GM03348 (cell line): ENCODE measurements around the gene SCUBE1.
A peak's percentile ranks its signal among the peaks of the same experiment; 100 is the strongest.

Experiments
- DNase-seq: peaks from one replicate; pipeline ENCODE4 v3.0.0; 2012; ENCODE audit warnings: low spot score

The SCUBE1 gene

DNA sequence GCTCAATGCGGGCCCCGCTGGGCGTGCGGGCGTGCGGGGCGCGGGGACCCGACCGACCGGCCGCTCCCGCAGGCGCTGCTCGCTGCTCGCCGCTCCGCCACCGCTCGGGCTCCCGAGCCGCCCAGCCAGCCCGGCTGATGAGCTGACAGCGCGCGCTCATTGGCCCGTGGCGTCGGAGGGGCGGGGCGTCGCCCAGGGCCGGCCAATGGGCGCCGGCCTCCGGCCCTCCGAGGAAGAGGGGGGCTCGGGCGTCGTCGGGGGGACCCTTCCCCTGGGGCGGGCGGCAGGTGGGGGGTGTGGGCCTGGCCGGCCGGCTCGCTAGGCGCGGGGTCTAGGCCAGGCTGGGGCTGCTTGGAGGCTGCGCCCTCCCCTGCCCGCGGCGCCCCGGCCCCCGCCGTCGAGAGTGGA lies at the start of gene SCUBE1:
SCUBE1 (minus strand) TSS at position 111 of the 408 bp plus-strand sequence. CDS start 111 bp downstream, outside the sequence.
- DNase-seq: peak; percentile 87

GRCh38 chr22:43392385-43392989 lies 49.3 kb upstream of the SCUBE1 start:
- DNase-seq: no peak

DNA sequence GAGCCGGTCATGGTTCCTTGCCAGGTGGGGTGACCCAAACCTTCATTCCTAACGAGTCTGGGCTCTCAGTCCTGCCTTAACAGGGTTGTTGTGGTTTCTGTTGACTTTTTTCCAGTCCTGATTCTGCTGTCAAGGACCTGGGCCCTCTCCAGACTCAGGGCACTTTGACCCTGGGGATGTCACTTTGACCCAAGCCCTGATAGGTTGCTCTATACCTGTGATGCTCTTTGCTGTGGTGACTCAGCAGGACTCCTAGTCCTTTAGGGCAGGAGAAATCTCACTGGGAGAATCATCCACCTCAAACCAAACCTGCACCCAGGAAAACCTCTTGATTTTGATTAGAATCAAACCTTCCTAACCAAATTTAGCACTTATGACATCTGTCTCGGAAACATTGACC lies 48.1 kb upstream of the SCUBE1 start:
- DNase-seq: no peak

GRCh38 chr22:43390872-43391271 lies 47.7 kb upstream of the SCUBE1 start:
- no peak for DNase-seq

DNA sequence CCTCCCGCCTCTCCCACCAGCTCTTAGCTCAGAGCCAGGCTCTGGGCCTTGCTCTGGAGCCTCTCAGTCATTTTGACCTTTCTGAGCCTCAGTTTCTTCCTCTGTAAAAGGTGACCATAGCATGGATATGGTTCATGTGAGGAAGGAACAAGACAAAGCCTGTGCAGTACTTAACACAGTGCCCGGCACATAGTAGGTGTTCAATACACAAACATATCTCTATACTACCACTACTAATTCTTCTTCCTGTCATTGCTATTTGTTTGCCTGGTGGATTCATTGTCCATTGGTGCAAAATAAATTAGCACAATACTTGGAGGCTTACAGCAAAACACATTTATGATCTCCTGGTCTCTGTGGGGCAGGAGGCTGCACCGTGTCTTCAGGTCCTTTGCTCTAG lies 47.0 kb upstream of the SCUBE1 start:
- DNase-seq: no peak

- DNase-seq: no peak
Measured at GRCh38 chr22:43389227-43389836, 46.2 kb upstream of the SCUBE1 start.

DNA sequence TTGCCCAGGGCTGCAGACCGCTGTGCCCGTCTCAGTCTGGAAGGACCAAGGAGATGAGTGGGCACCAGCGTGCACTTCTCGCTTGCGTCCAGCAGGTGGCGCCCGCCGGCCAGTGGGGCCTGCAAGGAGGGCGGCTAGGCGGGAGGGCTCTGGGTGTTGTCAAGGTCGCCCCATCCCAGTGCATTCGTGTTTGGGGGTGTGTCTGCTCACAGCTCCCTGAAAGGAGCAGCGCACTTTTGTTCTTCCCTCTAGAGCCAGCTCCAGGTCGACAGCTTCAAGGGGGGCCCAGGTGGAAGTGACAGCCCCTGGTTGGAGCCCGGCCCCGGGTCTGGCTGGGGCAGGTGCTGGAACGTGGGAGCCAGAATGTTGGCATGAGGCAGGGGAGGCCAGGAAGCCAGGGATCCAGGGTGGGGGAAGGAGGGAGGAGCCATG lies 45.3 kb upstream of the SCUBE1 start:
- peak; percentile 93 for DNase-seq

GRCh38 chr22:43387815-43388214 lies 44.6 kb upstream of the SCUBE1 start:
- no peak for DNase-seq

DNA sequence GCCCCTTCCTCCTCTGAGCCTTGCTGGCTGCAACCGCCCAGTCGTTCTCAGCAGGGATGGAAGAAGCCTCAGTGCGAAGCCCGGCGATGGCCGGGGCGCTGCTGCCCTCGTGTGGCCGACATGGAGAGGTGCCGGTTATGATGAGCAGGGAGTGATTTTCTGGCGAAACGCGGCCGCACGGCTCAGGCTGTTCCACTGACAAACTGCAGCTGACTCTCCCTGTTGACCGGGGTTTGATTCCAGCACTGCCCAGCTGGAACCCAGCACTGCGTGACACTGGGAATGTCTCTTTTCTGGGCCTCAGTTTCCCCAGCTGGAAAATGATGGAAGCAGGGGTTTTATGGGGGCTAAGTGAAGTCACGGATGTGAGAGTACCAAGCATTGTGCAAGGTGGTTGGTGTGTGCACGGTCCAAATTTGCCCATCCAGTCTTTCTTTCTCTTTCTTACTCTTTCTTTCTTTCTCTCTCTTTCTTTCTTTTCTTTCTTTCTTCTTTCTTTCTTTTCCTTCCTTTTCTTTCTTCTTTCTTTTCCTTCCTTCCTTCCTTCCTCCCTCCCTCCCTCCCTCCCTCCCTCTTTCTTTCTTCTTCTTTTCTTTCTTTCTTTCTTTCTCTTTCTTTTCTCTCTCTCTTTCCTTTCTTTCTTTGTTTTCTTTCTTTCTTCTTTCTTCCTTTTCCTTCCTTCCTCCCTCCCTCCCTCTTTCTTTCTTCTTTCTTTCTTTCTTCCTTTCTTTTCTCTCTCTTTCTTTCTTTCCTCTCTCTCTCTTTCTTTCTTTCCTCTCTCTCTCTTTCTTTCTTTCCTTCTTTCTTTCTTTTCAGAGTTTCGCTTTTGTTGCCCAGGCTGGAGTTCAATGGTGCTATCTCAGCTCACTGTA lies 42.8 kb upstream of the SCUBE1 start:
- peak; percentile 95 for DNase-seq

DNA sequence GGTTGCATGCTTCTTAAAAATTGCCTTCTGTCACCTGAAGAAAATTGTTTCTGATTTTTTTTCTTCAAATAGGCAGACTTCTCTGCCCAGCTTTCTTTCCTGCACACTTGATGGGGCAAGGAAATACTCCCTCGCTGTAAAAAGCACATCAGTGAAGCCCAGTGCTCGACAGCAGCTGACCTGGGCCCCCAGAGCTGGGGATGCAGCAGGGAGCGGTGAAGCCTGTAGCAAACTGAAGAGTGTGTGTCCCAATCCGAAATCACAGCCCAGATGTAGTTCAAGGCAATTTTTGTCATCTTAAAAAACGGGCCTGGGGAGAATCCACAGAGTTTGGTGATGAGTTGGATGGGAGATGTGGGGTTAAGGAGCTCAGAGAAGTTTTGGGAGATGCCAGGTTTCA lies 41.7 kb upstream of the SCUBE1 start:
- no peak for DNase-seq

DNA sequence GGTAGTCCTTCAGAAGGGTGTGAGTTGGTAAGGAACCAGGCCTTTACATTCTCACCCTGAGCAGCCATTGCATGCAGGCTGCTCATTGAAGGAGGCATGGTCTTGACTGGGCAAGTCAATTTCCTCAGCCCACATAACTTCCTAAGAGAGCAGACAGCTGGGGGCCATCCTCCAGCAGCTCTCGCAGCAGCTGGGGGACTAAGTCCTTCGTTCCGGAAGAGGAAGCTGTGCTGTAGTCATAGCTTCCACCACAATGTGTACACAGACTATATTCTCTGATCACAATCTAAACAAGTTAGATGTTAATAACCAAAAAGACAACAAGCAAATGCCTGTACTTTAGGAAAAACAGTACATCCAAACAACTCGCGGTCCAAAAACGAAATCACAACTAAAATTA lies 38.5 kb upstream of the SCUBE1 start:
- DNase-seq: no peak

DNA sequence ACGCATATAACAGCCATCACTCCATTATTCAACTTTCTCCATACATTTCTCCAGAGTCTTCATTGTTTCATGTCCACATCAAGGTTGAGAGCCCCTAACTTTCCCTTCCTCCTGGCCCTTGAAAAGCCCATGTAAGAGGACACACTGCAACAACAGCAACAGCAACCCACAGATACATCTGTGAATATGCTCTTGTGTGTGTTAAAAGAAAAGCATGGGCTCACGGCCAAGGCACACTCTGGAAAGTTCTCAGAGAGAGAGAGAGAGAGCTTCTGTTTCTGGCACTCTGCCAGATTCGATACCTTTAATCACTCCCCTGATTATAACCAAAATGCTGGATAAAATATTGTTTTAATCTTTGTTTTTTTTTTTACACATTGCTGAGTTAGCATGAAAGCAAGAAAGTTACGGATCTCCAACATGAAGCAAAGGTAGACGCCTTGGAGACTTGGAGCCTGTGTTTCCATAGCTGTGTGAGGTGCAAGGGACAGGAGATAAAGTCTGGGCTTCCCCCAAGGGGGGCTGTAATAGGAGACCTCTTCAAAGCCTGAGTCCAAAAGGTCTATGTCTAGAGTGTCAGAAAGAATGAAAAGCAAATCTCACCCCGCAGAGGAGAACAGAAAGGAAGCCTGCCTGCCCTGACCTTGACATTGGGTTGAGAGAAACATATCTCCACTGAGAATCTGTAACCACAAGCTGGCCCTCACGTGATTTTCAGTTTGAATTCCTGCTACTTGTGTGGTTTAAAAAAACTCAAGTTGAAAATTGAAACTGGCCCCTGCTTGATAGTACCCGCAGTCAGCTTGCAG lies 34.9 kb upstream of the SCUBE1 start:
- DNase-seq: no peak

DNA sequence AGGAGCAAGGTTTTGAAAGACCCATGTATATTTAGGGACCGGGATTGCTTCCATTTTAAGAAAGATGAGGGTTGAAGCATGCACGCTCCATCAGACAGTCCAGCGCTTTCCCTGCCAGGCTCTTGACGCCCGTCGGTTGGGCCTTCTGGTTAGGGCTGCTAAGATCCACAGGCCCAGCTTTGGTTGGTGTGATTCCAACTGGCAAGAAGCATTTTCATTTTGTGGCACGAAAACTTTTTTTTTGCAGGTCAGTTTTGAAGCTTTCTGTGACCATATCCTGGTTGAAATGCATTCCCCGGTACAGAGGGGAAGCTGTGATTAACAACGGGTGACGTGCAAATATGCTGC lies 34.4 kb upstream of the SCUBE1 start:
- DNase-seq: no peak

DNA sequence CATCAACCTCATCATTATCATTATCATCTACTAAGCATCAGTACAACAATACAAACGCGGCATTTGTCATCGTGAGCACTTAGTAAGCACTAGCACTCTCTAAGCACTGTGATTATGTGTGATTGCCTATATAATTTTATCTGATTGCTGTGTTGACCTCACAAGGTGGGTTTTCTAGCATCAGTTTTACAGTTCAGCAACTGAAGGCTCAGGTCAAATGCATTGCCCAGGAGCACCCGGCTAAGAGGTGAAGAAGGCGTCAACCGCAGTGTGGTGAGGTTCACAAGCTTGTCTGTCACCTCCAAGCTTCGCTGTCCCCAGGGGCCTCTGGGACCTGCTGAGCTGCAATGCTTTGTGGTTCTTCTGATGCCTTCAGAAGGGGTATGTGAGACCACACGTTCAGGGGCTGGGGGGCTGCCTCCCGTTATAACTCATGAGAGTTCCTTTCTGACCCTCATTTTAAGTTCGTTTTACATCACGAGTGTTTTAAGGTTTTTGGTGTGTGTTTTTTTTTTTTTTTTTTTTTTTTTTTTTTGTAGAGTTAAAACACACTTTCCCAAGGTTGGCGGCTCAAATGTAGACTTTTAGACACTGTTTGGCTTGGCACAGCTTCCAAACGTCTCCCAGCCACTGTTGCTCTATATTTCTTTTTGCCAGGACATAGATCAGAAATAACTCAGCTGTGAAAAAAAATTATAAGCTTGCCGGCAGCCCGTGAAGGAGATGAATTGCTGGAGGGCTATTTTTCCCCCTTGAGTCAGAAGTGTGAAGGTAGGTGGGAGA lies 33.8 kb upstream of the SCUBE1 start:
- no peak for DNase-seq

DNA sequence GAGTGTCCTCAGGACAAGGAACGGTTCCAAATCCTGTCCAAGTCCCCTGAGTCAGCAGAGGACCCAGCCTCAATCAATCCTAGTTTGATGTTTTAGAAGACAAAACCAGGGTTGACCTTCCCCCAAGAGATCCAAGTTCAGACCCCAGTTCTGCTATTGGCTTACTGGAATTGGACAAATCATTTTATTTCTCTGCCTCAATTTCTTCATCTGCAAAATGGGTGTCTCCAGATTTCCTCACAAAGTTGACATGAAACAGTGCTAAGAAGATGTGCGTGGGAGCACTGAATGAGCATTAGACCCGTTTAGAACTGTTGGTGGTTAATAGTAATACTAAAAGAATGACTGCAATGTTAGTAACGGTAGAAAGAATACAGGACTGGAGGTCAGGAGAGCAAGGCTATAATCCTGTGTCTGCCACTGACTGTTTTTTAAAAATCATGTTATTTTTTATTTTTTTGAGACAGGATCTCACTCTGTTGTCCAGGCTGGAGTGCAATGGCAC lies 32.8 kb upstream of the SCUBE1 start:
- DNase-seq: no peak

GRCh38 chr22:43370036-43370435 lies 26.9 kb upstream of the SCUBE1 start:
- no peak for DNase-seq

DNA sequence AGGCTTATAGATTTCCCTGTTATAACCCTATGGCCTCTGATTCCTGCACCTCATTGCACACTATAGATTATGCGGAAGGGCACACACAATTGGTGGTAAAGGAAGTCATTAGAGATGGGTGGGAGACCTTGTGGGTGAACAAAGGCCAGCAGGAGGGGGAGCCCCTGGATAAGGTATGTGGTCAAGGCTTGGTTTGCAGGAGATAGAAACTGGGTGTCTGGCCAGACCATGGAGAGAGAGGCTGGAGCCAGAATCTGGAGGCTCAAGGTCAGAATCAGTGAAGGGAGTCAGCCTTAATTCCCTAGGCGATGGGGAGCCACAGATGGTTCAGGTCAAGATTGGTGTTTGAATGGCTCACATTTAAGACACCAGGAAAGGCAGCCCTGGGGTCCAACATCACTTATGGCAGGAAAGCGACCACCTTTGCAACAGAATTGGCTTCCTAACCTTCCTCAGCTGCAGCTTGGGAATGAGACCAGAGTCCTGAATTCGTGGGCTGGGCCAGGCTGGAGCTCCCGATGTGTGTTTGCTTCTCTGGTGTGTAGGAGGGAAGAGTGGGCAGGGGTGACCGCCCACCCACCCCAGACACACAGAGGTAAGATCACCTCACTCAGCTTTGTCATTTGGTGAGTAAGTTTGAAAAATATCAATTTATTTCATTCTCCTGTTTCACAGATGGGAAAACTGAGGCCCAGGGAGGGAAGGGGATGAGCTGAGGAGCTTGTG lies 22.7 kb upstream of the SCUBE1 start:
- no peak for DNase-seq

- DNase-seq: no peak
Measured at GRCh38 chr22:43364169-43364435, 20.9 kb upstream of the SCUBE1 start.

DNA sequence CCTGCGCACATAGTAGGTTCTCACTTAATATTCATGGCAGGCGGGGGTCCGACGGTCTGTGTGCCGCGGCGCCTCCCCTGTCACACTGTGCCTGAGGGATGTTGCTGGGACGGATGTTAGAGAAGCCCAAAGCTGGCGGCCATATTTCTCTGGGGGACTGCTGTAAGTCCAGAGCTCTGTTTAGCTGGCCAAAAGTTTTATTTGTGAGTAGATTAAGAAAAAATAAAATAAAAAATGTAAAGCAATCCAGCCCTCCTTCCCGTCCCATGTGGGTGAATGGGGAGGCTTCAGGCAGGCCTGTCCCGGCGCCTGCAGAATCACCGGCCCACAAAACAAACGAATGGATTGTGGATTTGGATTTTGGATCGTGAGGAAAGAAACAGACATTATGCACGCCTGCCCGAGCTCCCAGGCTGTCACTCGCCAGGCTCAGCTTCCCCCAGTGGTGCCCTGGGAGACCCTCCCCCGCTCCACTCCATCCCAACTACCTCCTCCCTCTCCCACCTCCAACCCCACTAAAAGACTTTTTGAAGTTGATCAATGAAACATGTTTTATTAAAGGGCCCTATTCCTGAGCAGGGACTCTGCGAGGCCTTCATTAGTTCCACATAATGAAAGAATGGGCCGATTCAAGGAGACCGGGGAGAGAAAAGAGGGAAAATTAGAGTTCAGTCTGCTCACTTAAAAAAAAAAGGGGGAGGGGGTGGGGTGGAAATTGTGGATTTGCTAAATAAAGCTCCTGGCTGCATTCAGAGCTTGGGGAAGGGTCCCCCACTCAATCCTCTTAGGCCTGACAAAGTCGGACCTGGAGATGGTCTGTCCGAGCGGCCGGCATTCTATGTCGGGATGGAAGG lies 20.4 kb upstream of the SCUBE1 start:
- no peak for DNase-seq

DNA sequence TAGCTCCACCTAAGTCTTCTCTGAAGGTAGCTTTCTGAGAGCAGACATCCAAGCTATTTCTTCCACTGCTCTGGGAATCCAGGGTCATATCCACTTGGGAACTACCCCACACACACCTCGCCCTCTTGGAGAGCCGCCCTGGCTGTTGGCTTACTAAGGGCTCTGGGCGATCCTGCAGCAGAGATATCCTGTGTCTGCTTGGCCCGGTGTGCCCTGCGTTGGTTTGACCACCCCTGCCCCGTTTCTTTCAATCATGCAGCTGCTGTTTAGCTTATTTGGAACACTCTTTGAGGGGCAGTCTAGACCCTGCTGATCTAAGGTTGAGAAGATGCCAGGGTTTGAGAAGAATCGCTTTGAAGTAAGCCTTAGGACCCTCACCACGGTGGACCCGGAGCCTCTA lies 17.4 kb upstream of the SCUBE1 start:
- DNase-seq: no peak
